Lower leg skin (tissue), 4 donors: ENCODE measurements around the gene FAM135A. TPM values are rescaled to one million over a fixed set of nuclear protein-coding genes. Genes with fewer than 3 reads are reported as not detected.

ENCODE experiments used
- DNase-seq, 2 donors: peaks; one replicate each; pipeline ENCODE4 v3.0.0-alpha.2; 2019; ENCODE audit warnings: low spot score in 2 of 2
- H3K4me3 ChIP-seq: fragments of 200-600 bp; sonication (generic); 2 replicates; pipeline ENCODE4 v1.5.1; 2017; ENCODE audit warnings: mild to moderate bottlenecking, low read depth; ENCODE audit not compliant: poor library complexity, severe bottlenecking
- POLR2A ChIP-seq, 2 donors: fragments of 450-650 bp; IDR thresholded peaks; one replicate each; pipeline ENCODE4 v1.6.1; 2016 to 2017; ENCODE audit warnings: antibody characterized with exemption in 2 of 2, mild to moderate bottlenecking in 1 of 2, moderate library complexity in 1 of 2
- WGBS, 2 donors: methylation state at CpG; one replicate each; pipeline ENCODE4 v1.1.5; 2018; 5-methylcytosine and 5-hydroxymethylcytosine counted together
- intact Hi-C: fragments of 100-400 bp; cut with DNase I; formaldehyde crosslinking; loops from one replicate; pipeline ENCODE4 v1.15.0; 2023; ENCODE audit warnings: low total_unique reads
- total RNA-seq, 4 donors: library from RNA; depleted of rRNA; stranded (reverse); fragments of >200 nt; gene quantifications; one replicate each; pipeline ENCODE4 v1.1.0, GENCODE V29; 2016
- TF ChIP-seq, protein P1 (sequence below), 3 donors: fragments of 450-650 bp; IDR thresholded peaks; one replicate each; pipeline ENCODE4 v1.5.1; 2016; ENCODE audit warnings: antibody characterized with exemption in 3 of 3, mild to moderate bottlenecking in 3 of 3, moderate library complexity in 2 of 3

The FAM135A gene
- total RNA-seq, 4 donors from 2014 or later: 77.1 to 105 (median 80.5) TPM

DNA sequence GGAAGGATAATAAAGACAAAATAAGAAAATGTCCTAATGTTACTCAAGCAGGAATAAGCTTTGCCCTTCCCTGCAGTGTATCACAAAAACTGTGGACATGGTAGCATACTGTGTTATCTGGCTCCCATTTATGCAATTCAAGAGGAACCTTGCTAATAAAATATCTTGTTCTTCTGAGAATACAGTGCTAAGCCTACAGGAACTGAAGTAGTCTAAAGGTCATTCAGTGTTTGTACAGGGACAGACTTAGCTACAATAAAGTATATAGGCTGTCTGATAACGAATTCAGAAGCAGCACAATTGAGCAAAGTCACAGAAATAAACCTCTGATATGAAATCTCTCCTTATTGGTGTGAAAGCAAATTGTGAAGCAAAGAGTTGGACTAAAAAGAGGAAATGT lies 93.9 kb downstream of the FAM135A start:
- no peak overlapping the region for H3K4me3 ChIP-seq
- DNase-seq: no peak
- WGBS, 2 donors: 93 to 97% methylated on average over 1 of the region's 1 CpG
- intact Hi-C loops: no loop called here
- TF ChIP-seq, protein P1, sequence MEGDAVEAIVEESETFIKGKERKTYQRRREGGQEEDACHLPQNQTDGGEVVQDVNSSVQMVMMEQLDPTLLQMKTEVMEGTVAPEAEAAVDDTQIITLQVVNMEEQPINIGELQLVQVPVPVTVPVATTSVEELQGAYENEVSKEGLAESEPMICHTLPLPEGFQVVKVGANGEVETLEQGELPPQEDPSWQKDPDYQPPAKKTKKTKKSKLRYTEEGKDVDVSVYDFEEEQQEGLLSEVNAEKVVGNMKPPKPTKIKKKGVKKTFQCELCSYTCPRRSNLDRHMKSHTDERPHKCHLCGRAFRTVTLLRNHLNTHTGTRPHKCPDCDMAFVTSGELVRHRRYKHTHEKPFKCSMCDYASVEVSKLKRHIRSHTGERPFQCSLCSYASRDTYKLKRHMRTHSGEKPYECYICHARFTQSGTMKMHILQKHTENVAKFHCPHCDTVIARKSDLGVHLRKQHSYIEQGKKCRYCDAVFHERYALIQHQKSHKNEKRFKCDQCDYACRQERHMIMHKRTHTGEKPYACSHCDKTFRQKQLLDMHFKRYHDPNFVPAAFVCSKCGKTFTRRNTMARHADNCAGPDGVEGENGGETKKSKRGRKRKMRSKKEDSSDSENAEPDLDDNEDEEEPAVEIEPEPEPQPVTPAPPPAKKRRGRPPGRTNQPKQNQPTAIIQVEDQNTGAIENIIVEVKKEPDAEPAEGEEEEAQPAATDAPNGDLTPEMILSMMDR (IDR thresholded peaks at IDR 0.05): no peak
- TF ChIP-seq POLR2A (IDR thresholded peaks at IDR 0.05): no peak

GRCh38 chr6:70508953-70509352 lies 95.6 kb downstream of the FAM135A start:
- DNase-seq: no peak
- 92 to 95% methylated on average over 1 of the region's 1 CpG for WGBS, 2 donors
- no peak for TF ChIP-seq POLR2A (IDR thresholded peaks at IDR 0.05)
- TF ChIP-seq, protein P1 (IDR thresholded peaks at IDR 0.05): no peak
- H3K4me3 ChIP-seq: no peak overlapping the region
- intact Hi-C loops: no loop called here

- no peak for TF ChIP-seq POLR2A (IDR thresholded peaks at IDR 0.05)
- TF ChIP-seq, protein P1 (IDR thresholded peaks at IDR 0.05): no peak
- DNase-seq: no peak
- H3K4me3 ChIP-seq: no peak overlapping the region
- intact Hi-C loops: no loop called here
Observed at GRCh38 chr6:70510600-70510999, 97.3 kb downstream of the FAM135A start.

DNA sequence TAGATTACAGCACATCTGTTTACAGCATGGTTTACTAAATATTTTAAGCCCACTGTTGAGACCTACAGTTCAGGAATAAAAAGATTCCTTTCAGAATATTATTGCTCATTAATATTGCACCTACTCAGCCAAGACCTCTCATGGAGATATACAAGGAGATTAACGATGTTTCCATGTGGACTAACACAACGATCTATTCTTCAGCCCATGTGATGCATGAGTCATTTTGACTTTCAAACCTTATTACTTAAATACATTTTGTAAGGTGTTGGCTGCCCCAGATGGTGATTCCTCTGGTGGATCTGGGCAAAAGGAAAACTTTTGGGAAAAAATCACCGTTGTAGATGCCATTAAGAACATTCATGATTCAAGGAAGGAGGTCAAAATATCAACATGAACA lies 105.4 kb downstream of the FAM135A start:
- DNase-seq: no peak
- no peak overlapping the region for H3K4me3 ChIP-seq
- 64 to 78% methylated on average over 3 of the region's 3 CpGs for WGBS, 2 donors
- intact Hi-C loops: no loop called here
- TF ChIP-seq, protein P1 (IDR thresholded peaks at IDR 0.05): no peak
- TF ChIP-seq POLR2A (IDR thresholded peaks at IDR 0.05): no peak

DNA sequence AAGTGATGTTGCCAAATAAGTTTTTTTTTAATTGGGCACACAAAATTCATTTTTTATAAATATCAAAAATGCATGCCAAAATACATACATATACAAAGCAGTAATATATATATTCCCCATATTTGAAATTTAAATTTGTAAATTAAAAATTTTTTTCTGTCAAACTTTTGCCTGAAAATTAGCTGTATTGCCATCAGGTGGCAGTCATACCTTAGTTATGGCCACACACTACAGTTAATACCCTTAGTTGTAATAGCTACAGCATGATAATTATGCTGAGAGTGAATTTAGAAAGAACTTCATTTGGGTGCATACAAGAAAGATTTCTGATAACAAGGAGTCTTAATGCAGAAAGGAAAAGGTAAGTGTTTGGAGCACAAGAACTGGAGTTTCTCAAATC lies 107.3 kb downstream of the FAM135A start:
- H3K4me3 ChIP-seq: no peak overlapping the region
- intact Hi-C loops: no loop called here
- TF ChIP-seq POLR2A (IDR thresholded peaks at IDR 0.05): no peak
- TF ChIP-seq, protein P1 (IDR thresholded peaks at IDR 0.05): no peak
- DNase-seq: no peak

DNA sequence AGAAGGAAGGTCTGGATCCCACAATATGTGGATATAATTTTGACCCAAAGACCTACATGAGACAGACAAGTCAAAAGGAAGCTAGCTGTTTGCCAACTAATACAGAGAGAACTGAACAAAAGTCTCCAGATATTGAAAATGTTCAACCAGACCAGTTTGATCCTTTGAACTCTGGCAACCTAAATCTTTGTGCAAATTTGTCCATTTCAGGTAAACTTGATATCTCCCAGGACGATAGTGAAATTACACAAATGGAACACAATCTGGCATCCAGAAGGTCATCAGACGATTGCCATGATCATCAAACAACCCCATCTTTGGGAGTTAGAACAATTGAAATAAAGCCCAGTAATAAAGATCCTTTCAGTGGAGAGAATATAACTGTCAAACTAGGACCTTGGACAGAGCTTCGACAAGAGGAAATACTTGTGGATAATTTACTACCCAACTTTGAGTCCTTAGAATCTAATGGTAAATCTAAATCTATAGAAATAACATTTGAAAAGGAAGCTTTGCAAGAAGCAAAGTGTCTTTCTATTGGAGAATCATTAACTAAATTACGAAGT lies 111.5 kb downstream of the FAM135A start:
- WGBS, 2 donors: 88 to 93% methylated on average over 4 of the region's 4 CpGs
- DNase-seq: no peak
- intact Hi-C loops: no loop called here

More for the DNA sequence above, 111.5 kb downstream of the FAM135A start:
- TF ChIP-seq, protein P1 (IDR thresholded peaks at IDR 0.05): no peak
- TF ChIP-seq POLR2A (IDR thresholded peaks at IDR 0.05): no peak
- no peak overlapping the region for H3K4me3 ChIP-seq
